Panc1 (cell line): ENCODE measurements around the gene HASPIN.
A peak's percentile ranks its signal among the peaks of the same experiment; 100 is the strongest.

Source experiments
- CTCF ChIP-seq: fragments of 450-650 bp; IDR thresholded peaks from 2 replicates; pipeline ENCODE4 v1.5.1; 2017; ENCODE audit warnings: mild to moderate bottlenecking
- POLR2AphosphoS5 ChIP-seq: IDR thresholded peaks from 2 replicates; pipeline ENCODE4 v1.6.1; 2012; ENCODE audit warnings: mild to moderate bottlenecking, low read depth, low read length, moderate library complexity
- REST ChIP-seq, 2 experiments: IDR thresholded peaks; 2 replicates each; pipeline ENCODE4 v1.6.1; 2011 to 2012; ENCODE audit warnings: low read depth in 2 of 2, control low read depth in 1 of 2, low read length in 1 of 2, mild to moderate bottlenecking in 1 of 2, moderate library complexity in 1 of 2; ENCODE audit not compliant: insufficient read depth in 1 of 2

GRCh38 chr17:3732210-3732621 is 8.5 kb downstream of the HASPIN start:
- TF ChIP-seq CTCF (peak; percentile 52; the same call in 1 of the 2 replicates), REST (IDR thresholded peaks at IDR 0.05; ENCODE audit: insufficient read depth in 1 of 2, low read depth in 2 of 2, low read length in 1 of 2) (no peak), POLR2AphosphoS5 (no peak)
